Colonic mucosa (tissue), 4 donors: ENCODE measurements around the gene RAB3GAP2. TPM values are rescaled to one million over a fixed set of nuclear protein-coding genes. Genes with fewer than 3 reads are reported as not detected.

Experiments
- DNase-seq: peaks from one replicate; pipeline ENCODE4 v3.0.0-alpha.2; 2020
- H3K27ac ChIP-seq: fragments of 200-600 bp; one replicate; pipeline ENCODE4 v1.8.0; 2021
- H3K27me3 ChIP-seq: fragments of 200-600 bp; one replicate; pipeline ENCODE4 v1.8.0; 2021
- H3K36me3 ChIP-seq: fragments of 200-600 bp; one replicate; pipeline ENCODE4 v1.8.0; 2021
- H3K4me1 ChIP-seq: fragments of 200-600 bp; one replicate; pipeline ENCODE4 v1.8.0; 2021; ENCODE audit warnings: mild to moderate bottlenecking
- H3K4me3 ChIP-seq: fragments of 200-600 bp; one replicate; pipeline ENCODE4 v1.8.0; 2021
- H3K9ac ChIP-seq, 2 donors: one replicate each; pipeline ENCODE4 v1.7.0; 2013; ENCODE audit warnings: control low read depth in 2 of 2, low read depth in 2 of 2, low read length in 2 of 2
- H3K9me3 ChIP-seq: fragments of 200-600 bp; one replicate; pipeline ENCODE4 v1.8.0; 2021
- CTCF ChIP-seq: fragments of 200-600 bp; IDR thresholded peaks from one replicate; pipeline ENCODE4 v1.8.0; 2022; ENCODE audit warnings: antibody characterized with exemption, mild to moderate bottlenecking
- intact Hi-C: fragments of 100-400 bp; cut with DNase I; formaldehyde crosslinking; loops from one replicate; pipeline ENCODE4 v1.14.1; 2022
- total RNA-seq, 2 donors: library from RNA; stranded (reverse); fragmentation: NEBNext Ultra II Directional in 1 of 2; extraction: Animal tissue kit (Norgen Biotek cat#: 25700) in 1 of 2; gene quantifications; one replicate each; pipeline ENCODE4 v1.2.1, GENCODE V29; 2021
- donor health status: healthy.
- donor health status: DM: no; HTN: no; CAD: no.
- donor health status: DM: no; HTN: no; CAD: no.

The RAB3GAP2 gene
- total RNA-seq, 2 donors from 2014 or later: 33.2 to 34.2 TPM

GRCh38 chr1:220306339-220306738, 34.1 kb upstream of the RAB3GAP2 start:
- intact Hi-C loops: no loop called here
- H3K27ac ChIP-seq: no peak overlapping the region
- DNase-seq: no peak
- no peaks in the 10 kb centered on the region for H3K4me1 ChIP-seq
- H3K9ac ChIP-seq: no peak overlapping the region
- no peak overlapping the region for H3K4me3 ChIP-seq
- no peaks in the 10 kb centered on the region for H3K36me3 ChIP-seq
- no peaks in the 10 kb centered on the region for H3K9me3 ChIP-seq
- H3K27me3 ChIP-seq: no peaks in the 10 kb centered on the region
- TF ChIP-seq CTCF: no peak

- Histone ChIP-seq H3K9me3 (no peaks in the 10 kb centered on the region), H3K4me3 (no peak overlapping the region), H3K4me1 (no peaks in the 10 kb centered on the region), H3K27me3 (no peaks in the 10 kb centered on the region), H3K27ac (no peak overlapping the region), H3K9ac (no peak overlapping the region), H3K36me3 (no peaks in the 10 kb centered on the region)
- DNase-seq: no peak
- no peak for TF ChIP-seq CTCF
- intact Hi-C loops: no loop called here
Observed at GRCh38 chr1:220303871-220304270, 31.6 kb upstream of the RAB3GAP2 start.

- no peak overlapping the region for H3K4me3 ChIP-seq
- H3K9ac ChIP-seq: no peak overlapping the region
- no peaks in the 10 kb centered on the region for H3K4me1 ChIP-seq
- intact Hi-C loops: no loop called here
- no peak for DNase-seq
- no peak for TF ChIP-seq CTCF
- H3K27ac ChIP-seq: no peak overlapping the region
- no peaks in the 10 kb centered on the region for H3K9me3 ChIP-seq
- no peaks in the 10 kb centered on the region for H3K27me3 ChIP-seq
- H3K36me3 ChIP-seq: no peaks in the 10 kb centered on the region
Observed at GRCh38 chr1:220301630-220302029, 29.4 kb upstream of the RAB3GAP2 start.

GRCh38 chr1:220300442-220301121, 28.3 kb upstream of the RAB3GAP2 start:
- no peak overlapping the region for H3K9ac ChIP-seq
- intact Hi-C loops: no loop called here
- peak; percentile 23 for DNase-seq

GRCh38 chr1:220299337-220299736, 27.1 kb upstream of the RAB3GAP2 start:
- TF ChIP-seq CTCF: no peak
- no peaks in the 10 kb centered on the region for H3K36me3 ChIP-seq
- no peak for DNase-seq
- H3K9me3 ChIP-seq: no peaks in the 10 kb centered on the region
- H3K27me3 ChIP-seq: no peaks in the 10 kb centered on the region
- H3K27ac ChIP-seq: no peak overlapping the region
- no peak overlapping the region for H3K9ac ChIP-seq
- H3K4me1 ChIP-seq: no peaks in the 10 kb centered on the region
- intact Hi-C loops: loop anchor here (10.0 kb wide), 1 partner anchor 485 kb away; the partner anchor contains the start of gene MTARC1
- H3K4me3 ChIP-seq: no peak overlapping the region

More at GRCh38 chr1:220300442-220301121, 28.3 kb upstream of the RAB3GAP2 start:
- H3K36me3 ChIP-seq: no peaks in the 10 kb centered on the region
- no peak overlapping the region for H3K27ac ChIP-seq
- no peak for TF ChIP-seq CTCF
- H3K4me1 ChIP-seq: no peaks in the 10 kb centered on the region
- H3K4me3 ChIP-seq: no peak overlapping the region
- H3K27me3 ChIP-seq: no peaks in the 10 kb centered on the region
- no peaks in the 10 kb centered on the region for H3K9me3 ChIP-seq
